MM.1S (cell line): ENCODE measurements around the gene PAFAH1B1.

ENCODE experiments used
- EZH2 ChIP-seq: fragments of 300-600 bp; sonication (generic); optimal IDR thresholded peaks from 2 replicates; pipeline ENCODE3; 2017; ENCODE audit warnings: low read depth, mild to moderate bottlenecking, antibody characterized with exemption, low read length, mixed read lengths
- TF ChIP-seq, protein P1 (sequence below): fragments of 300-600 bp; sonication (generic); IDR thresholded peaks from 2 replicates; pipeline ENCODE4 v1.5.1; 2016; ENCODE audit warnings: antibody characterized with exemption, low read length, mixed read lengths

DNA sequence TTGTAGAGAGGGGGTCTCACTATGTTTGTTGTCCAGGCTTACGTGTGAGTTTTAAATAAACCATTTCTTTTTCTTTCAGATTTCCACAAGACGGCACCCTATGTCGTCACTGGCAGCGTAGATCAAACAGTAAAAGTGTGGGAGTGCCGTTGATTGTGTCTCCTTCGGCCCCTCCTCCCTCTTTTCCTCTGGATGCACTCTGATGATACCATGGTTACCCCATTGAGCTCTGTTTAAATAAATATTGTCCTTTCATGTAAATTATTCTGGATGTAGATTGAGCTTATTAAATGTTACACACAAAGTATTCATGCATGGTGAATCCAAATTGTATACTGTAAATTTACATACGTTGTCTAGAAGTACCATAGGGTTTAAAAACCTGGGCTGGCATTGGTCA lies 88.2 kb downstream of the PAFAH1B1 start:
- TF ChIP-seq, protein P1, sequence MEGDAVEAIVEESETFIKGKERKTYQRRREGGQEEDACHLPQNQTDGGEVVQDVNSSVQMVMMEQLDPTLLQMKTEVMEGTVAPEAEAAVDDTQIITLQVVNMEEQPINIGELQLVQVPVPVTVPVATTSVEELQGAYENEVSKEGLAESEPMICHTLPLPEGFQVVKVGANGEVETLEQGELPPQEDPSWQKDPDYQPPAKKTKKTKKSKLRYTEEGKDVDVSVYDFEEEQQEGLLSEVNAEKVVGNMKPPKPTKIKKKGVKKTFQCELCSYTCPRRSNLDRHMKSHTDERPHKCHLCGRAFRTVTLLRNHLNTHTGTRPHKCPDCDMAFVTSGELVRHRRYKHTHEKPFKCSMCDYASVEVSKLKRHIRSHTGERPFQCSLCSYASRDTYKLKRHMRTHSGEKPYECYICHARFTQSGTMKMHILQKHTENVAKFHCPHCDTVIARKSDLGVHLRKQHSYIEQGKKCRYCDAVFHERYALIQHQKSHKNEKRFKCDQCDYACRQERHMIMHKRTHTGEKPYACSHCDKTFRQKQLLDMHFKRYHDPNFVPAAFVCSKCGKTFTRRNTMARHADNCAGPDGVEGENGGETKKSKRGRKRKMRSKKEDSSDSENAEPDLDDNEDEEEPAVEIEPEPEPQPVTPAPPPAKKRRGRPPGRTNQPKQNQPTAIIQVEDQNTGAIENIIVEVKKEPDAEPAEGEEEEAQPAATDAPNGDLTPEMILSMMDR = no peak
- no peak for TF ChIP-seq EZH2
